HG03342 (cell line): ENCODE measurements around the gene RHOG.

Experiments
- ATAC-seq: cut with Tn5 transposase; IDR thresholded peaks from one replicate; pipeline ENCODE4 v1.9.1; 2021; ENCODE audit warnings: mild to moderate bottlenecking, moderate library complexity; ENCODE audit not compliant: unreplicated experiment

Gene RHOG

GRCh38 chr11:3860375-3860774 is 19.6 kb upstream of the RHOG start:
- no peak for ATAC-seq

GRCh38 chr11:3859373-3859881 is 18.7 kb upstream of the RHOG start:
- peak; percentile 37 for ATAC-seq

- ATAC-seq: no peak
Measured at GRCh38 chr11:3857628-3858027, 16.9 kb upstream of the RHOG start.

DNA sequence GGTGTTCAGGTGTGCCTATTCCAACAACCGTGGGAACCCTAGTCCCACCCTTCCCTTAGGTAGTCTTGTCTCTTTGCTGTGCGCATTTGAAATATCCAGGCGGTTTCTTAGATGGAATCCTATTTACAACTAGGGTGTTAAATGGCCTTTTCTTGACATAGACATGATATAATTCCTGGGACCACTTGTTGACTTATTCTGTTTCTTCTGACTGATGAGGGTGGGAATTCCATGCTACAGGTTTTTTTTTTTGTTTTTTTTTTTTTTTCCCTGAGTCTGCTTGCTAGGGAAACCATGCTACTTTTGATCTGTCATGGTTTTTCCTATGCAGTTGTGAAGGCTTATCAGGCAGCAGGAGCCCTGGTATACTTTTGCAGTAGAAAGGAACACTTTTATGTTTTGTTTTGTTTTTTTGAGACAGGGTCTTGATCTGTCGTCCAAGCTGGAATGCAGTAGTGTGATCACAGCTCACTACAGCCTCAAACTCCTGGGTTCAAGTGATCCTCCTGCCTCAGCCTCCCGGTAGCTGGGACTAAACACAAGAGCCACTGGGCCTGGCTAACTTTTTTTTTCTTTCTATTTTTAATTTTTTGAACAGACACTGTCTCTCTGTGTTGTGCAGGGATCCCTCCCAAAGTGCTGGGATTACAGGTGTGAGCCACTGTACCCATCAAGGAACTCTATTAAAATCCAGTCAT is 16.2 kb upstream of the RHOG start:
- ATAC-seq: no peak

DNA sequence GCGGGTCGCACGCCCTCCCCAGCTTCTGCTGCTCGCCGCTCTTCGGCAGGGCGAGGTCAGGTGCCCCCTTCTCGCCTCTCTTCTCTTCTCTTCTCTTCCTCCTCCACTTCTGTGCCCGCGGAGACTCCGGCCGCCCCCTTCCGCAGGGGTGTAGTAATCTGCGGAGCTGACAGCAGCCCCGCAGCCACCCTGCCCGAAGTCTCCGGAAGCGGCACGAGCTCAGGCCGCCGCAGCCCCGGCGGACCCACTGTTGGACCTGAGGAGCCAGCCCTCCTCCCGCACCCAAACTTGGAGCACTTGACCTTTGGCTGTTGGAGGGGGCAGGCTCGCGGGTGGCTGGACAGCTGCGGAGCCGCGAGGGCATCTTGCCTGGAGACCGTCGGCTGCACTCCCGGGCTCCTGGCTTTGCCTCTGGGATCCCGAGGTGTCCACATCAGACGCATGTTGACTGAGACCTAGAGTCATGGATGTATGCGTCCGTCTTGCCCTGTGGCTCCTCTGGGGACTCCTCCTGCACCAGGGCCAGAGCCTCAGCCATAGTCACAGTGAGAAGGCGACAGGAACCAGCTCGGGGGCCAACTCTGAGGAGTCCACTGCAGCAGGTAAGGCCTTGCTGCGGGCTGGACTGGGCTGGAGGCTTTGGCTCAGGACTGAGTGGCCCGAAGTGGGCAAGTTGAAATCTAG is 15.2 kb upstream of the RHOG start:
- peak; percentile 17 for ATAC-seq

DNA sequence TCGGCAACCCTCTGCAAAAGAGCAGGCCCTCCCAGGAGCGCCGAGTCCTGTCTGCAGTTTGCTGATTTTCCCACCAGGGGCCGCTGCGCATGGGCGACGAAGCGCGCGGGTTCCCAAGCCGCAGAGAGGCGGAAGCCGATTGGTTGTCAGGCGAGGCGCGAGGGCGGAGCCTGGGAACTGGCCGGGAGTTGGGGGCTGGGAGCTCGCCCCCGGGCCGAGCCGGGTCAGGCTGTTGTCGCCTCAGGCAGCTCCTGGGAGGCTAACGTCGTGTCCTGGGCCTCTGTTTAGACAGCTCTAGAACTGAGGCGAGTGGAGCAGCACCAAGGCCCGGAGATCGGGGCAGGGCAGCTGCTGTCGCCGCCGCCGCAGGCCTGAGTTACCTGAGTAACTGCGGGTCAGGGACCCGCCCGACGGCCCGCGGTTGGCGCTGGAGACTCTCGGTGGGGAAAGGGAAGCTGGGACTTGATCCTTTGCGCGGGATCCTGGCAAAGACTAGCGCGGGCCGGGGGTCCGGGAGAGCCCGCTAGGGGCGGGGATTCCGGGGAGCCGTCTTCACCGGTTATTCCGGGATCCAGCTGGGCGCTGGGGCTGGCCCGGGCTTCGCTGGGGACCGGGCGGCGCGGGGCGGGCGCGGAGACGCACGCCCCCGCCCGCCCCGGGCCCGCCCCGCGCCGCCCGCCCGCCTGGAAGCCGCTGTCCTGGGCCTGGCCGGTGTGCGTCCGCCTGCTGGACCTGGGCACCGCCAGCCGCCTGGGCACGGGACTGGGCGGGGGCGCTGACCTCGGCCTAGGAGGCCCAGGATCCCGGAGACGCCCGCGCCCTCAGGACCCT is 14.4 kb upstream of the RHOG start, which contains the start of gene STIM1:
TSS of gene STIM1 (plus strand) at position 688 of the 831 bp plus-strand sequence. CDS start 607 bp downstream, outside the sequence.
- peak; percentile 54 for ATAC-seq

DNA sequence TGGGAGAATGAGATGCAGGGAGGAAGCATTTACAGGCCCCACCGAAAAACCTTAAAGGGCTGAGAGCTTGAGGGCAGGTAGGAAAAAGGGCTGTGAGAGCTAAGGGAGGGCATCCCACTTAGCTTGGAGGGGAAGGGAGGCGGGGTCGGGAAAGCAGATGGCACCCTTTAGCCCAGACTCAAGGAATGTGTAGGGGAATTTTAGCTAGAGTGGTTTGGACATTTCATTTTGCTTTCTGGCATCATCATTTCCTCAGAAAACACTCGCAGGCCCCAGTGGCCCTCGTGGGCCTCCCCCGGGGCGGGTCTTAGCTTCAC is 13.9 kb upstream of the RHOG start:
- ATAC-seq: no peak

- ATAC-seq: peak; percentile 39
Measured at GRCh38 chr11:3853899-3854659, 13.3 kb upstream of the RHOG start.

GRCh38 chr11:3853545-3853842 is 12.7 kb upstream of the RHOG start:
- ATAC-seq: no peak

DNA sequence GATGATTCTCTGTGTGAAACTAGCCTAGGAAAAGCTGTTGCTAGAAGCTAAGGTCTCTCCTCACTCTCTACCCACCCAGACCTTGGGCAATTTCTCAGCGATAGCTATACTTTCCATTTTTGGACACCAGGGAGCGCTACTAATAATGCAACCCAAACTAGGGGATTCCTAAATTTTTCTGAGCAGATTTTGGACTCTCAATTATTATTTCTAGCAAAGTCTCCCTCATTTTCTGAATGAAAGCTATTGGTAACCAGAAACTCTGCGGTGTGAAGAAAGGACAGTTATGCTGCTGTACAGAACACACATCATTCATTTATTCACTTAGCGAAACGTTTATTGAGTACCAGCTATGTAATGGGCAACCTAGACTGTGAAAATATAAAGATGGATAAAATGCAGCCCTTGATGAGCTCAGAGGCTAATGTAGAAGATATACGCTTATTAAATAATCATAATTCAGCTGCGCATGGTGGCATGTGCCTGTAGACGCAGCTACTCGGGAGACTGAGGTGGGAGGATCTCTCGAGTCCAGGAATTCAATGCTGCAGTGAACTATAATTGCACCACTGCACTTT is 8.6 kb upstream of the RHOG start:
- ATAC-seq: no peak

DNA sequence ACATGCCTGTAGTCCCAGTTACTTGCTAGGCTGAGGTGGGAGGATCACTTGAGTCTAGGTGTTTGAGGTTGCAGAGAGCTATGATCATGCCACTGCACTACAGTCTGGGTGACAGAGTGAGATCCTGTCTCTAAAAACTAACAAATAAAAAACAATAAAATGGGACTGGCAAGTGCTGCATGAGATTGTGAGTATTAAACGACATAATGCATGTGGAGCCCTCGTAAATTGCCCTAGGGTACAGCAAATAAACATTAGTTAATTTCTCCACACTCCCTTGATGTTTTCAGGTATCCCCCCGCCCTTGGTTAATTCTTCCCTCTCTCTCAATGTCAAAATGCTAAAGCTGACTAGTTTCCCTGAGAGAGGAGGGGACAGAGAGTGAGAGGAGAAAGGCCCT is 4.9 kb upstream of the RHOG start:
- no peak for ATAC-seq

- ATAC-seq: no peak
Measured at GRCh38 chr11:3845246-3845645, 4.5 kb upstream of the RHOG start.

GRCh38 chr11:3843326-3843725 is 2.6 kb upstream of the RHOG start:
- no peak for ATAC-seq

- ATAC-seq: peak; percentile 59
Measured at GRCh38 chr11:3841426-3842350, 929 bp upstream of the RHOG start.

- no peak for ATAC-seq
Measured at GRCh38 chr11:3840004-3840869, 522 bp downstream of the RHOG start.

DNA sequence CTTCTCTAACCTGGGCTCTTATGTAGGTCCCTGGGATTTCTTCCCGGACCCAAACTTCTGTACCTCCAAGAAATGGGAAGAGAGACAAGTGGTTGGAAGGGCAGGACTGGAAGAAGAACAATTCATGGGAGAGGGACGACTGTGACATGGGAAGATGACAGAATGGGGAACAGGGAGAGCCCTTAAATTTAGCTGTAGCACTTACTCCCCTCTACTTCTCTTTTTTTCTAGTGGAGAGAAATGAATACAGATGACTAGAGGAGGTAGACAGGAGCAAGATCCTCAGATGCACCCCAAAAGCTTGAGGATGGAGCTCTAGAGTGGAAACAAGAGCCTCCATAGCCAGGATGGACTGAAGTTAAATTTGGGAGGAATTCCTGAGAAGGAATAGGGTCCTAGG is 2.3 kb downstream of the RHOG start:
- no peak for ATAC-seq

DNA sequence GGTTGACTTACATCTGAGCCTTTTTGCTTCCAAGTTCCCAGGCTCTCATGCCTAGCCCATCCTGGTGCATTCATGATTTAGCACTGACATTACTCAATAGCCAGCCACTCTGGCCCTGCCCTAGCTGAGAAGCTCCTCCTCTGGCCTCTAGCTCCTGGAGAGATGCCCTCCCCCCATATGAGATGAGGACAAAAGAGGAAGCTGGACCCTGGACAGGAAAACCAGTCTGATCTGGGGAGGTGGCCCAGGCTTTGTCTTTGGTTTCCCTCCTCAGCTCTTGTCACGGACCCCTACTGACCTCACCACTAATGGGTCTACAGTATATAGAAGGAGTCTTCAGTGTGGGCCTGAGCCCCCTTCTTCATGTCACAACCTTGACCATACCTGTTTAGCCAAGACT is 3.0 kb downstream of the RHOG start:
- ATAC-seq: no peak

DNA sequence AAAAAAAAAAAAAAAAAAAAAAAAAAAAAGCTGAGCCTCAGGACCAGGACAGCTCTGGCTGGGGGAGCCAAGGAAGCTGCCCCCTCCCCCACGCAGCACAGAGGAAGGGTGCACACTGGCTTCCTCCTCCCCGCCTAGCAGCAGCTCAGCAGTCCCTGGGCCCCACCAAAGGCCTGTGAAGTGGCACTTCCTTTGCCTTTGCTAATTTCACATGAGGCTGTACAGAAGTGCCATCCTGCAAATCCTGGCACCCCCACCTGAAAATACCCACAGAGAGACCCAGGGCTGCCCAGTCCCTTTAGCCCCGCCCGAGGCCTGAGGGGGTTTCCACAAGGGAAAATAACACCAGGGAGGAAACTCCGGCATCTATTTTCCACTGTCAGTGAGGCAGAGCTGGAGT is 3.9 kb downstream of the RHOG start:
- ATAC-seq: no peak

GRCh38 chr11:3835751-3836150 is 5.0 kb downstream of the RHOG start:
- no peak for ATAC-seq
